SK-MEL-5 (cell line): ENCODE results near the gene SGSM2. TPM values are rescaled to one million over a fixed set of nuclear protein-coding genes. Genes with fewer than 3 reads are reported as not detected.

Experiments used
- DNase-seq: peaks from one replicate; pipeline ENCODE4 v3.0.0-alpha.2; 2016; ENCODE audit warnings: low read depth, low spot score
- in situ Hi-C: cut with HindIII; loops from 2 replicates; pipeline ENCODE4 v1.10.0; 2016; ENCODE audit warnings: low sequenced_read_pairs, high pct_unique_total_duplicates, low pct_unique_long_range_greater_than_20kb
- total RNA-seq: library from RNA; depleted of rRNA; stranded (reverse); fragments of >200 nt; shearing (Covaris generic); gene quantifications from 2 replicates; pipeline ENCODE4 v1.2.3, GENCODE V29; 2014

SGSM2 gene
- total RNA-seq, 1 experiment from 2014 or later: 32.3 TPM

GRCh38 chr17:2376107-2376506 is 38.8 kb downstream of the SGSM2 start:
- no peak for DNase-seq
- in situ Hi-C loops: no loop called here

GRCh38 chr17:2377659-2378058 is 40.4 kb downstream of the SGSM2 start:
- no peak for DNase-seq
- in situ Hi-C loops: no loop called here

GRCh38 chr17:2378905-2379304 is 41.6 kb downstream of the SGSM2 start:
- in situ Hi-C loops: no loop called here
- DNase-seq: no peak

DNA sequence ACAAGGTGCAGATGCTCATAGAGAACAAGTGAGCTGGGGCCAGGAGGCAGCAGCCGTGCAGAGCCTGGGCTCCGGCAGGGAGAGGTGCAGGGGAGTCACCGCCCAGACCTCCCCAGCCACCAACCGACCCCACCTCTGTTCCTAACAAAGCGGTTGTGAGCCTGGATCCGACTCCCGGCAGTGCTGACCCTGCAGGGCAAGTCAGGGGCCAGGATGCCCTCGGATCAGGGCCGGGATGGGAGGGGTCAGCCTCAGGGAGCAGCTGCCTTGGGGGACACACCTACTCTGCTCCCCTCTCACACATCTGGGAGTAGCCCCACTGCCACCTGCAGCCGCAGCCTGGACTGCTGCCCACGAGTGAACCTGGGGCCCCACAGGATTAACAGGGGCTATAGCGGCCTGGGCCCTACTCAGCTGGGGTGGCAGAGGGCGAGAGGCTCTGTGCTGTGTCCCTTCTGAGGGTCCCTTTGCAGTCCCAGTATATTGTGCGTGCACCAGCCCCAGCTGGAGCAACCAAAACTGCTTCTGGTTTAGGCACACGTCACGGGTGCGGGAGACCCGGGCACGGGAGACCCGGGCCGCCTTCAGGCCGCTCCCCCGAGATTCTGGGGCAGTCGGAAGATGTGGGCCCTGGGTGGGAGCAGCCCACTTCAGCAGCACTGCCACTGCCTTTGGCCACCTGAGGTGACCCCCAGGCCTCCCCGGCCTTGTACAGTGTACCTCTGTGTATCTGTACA is 42.4 kb downstream of the SGSM2 start:
- in situ Hi-C loops: no loop called here
- DNase-seq: no peak

DNA sequence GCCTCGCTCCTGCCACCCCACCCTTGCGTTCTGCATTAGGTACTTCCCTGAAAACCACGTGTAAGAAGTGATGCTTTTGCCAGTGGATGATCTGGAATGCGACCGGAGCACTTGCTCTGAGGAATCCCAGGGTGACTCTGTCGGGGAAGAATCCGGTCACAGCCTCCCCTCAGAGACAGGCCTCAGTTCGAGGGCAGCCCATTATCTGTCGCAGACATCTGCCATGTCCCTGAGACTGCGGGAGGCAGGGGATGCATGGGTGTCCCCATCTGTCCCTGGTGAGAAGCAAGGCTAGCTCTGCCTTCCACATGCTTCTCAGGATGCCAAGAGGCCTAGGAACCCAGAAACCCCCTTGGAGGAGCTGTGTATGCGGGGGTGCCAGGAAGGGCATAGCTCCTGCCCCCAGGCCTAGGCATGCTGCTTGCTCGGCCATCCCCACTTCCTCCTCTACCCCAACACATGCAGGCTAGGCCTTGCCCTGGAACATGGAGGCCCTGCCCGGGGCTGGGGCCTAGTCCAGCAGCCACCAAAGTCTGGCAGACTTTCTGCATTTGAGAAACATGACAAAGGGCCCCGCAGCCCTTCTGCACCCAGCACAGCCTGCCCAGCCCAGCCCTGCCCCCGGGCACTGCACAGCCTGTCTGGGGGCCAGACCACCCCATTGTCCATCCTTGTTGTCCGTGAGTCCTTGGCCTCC is 43.1 kb downstream of the SGSM2 start:
- in situ Hi-C loops: no loop called here
- DNase-seq: no peak

GRCh38 chr17:2380950-2381649 is 43.8 kb downstream of the SGSM2 start:
- no peak for DNase-seq
- in situ Hi-C loops: no loop called here

DNA sequence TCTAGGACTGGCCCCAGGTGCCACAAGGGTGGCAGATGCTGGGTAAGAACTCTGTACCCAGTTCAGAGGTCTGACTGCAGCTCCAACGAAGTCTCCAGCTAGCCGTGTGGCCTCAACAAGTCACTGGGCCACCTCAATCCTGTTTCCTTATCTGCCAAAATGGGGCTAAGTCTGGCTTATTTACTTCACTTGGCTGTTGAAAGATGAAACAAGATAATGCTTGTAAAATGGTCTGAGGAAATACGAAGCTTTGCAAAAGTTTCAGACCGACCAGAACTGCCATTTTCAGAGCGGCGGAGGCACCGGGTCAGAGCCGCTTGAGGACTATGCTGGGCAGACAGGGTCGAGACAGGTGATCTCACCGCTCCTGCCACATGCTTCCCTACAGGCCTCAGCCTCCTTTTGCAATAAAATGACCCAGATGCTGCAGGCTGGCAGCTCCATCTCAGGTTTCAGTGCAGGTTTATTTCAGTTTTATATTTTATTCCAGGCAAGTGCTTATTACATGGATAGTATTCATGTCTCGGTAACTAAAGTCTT is 46.4 kb downstream of the SGSM2 start:
- in situ Hi-C loops: no loop called here
- no peak for DNase-seq

GRCh38 chr17:2384439-2385127 is 47.3 kb downstream of the SGSM2 start:
- no peak for DNase-seq
- in situ Hi-C loops: no loop called here

DNA sequence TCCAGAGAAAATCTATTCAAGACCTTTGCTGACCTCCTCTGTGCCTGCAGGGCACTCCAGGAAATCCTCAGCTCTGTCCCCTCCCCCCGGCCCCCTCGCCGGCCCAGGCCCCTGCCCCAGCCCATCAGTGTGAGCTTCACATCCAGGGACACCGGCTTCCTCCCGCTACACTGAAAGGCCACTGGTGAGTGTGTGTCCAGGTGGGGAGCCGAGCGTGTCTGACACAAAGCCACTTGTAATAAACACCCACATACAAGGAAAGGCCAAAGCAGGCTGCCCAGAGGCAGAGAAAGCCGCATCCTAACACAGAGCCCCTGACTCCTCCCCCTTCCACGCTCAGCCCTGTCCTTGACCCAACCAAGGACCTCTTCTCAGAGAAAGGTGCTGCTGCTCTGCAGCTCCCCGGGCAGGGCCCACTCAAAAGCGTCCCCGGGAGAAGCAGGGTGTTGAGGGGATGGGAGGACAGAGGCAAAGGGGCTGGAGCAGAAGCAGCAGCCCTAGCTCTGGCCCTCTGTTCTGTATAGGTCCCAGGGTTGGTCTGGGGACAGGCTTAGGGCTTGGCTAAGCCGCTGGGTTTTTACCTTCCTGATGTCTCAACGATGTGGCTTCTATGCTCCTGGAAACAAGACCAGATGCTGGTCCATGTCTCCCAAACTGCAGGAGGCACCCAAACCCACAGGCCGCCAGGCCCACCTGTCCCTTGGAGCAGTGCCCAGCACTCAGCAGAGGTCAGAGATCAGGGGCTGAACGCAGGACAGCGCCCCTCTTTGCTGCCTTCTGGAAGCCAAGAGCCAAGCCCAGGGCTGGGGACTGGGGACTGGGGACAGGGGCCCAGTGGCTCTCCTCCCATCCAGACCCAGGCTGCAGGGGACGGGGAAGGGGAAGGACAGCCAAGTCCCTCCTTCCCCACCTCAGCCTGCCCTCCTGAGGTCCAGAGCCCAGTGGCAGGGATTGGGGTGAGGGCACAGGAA is 48.2 kb downstream of the SGSM2 start:
- no peak for DNase-seq
- in situ Hi-C loops: no loop called here

DNA sequence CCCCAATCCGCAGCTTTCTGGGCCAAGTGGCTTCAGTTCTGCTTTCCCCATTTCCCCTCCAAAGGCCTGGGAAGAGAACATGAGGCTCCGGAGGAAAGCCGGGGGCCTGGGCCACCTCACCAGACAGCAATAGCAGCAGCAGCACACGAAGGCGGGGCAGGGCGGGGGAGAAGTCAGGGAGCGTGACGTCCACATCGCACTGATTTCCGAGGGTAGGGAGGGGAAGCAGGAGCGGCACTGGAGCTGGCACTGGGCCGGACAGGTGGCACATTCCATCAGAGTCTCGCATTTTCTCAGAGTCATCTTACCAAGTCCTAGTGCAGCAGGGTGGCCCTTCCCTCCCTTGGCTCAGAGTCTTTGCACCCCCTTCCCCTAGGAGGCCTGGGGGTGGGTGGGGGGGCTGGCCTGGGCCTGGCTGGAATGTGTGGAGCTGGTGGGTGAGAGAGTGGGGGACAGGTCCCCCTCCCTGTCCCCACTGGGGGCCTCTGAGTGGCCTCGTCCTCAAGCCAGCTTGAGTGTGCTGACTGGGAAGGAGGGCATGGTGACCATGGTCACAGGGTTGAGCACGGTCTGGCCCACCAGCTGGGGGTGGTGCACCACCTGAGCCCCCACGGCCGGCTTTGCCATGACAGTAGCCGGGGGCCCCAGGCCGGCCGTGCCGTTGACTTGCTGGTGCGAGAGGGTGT is 49.2 kb downstream of the SGSM2 start:
- no peak for DNase-seq
- in situ Hi-C loops: no loop called here

GRCh38 chr17:2387086-2388019 is 50.1 kb downstream of the SGSM2 start:
- DNase-seq: no peak
- in situ Hi-C loops: no loop called here

DNA sequence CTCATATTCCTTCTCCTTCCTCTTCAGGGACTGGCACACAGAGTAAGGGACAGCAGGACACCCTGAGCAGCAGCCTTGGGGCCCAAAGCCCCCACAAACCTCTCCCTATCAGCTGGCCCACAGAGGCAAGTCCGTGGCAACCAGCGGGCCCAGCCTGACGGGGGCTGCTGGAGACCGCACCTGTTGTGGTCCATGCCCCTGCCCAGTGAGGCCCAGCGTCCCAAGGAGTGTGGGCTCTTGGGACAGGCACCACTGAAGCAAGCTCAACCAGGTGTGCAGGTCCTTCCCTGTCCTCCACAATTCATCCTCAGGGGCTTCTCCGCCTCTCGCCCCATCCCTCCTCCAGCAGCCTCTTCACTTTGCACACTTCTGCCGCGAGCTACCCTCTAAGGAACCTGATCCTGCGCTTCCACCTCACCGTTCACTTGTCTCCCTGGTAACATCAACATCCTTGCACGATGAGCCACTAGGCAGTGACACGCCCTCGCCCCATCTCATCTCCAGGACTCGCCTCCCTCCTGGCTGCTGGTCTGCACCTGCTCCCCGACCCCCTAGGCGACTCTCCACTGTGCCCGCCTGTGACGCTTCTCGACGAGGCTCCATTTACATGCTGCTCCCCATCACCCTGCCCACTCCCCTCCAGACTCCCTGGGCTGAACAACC is 50.9 kb downstream of the SGSM2 start:
- in situ Hi-C loops: no loop called here
- no peak for DNase-seq

- in situ Hi-C loops: no loop called here
- DNase-seq: no peak
Measured at GRCh38 chr17:2388683-2389055, 51.4 kb downstream of the SGSM2 start.

GRCh38 chr17:2390199-2390836 is 53.0 kb downstream of the SGSM2 start:
- in situ Hi-C loops: no loop called here
- DNase-seq: no peak
